Testis (tissue), 2 donors: ENCODE results near the gene RIMOC1.

Experiments used
- CTCF ChIP-seq, 3 experiments: fragments of 450-650 bp in 2 of 3; fragments of 200-600 bp in 1 of 3; sonication (generic) in 1 of 3; IDR thresholded peaks; one replicate each; pipeline ENCODE4 v1.5.1; 2016 to 2019; ENCODE audit warnings: antibody characterized with exemption in 3 of 3, mild to moderate bottlenecking in 2 of 3, moderate library complexity in 1 of 3
- POLR2A ChIP-seq: fragments of 450-650 bp; IDR thresholded peaks from one replicate; pipeline ENCODE4 v1.6.1; 2017; ENCODE audit warnings: antibody characterized with exemption, mild to moderate bottlenecking, moderate library complexity

GRCh38 chr5:41857989-41858388, 46.2 kb upstream of the RIMOC1 start:
- TF ChIP-seq POLR2A (no peak), CTCF (IDR thresholded peaks at IDR 0.05) (no peak)
